NCI-H526 (cell line): Measurements from ENCODE around the gene MOV10L1.

Experiments
- DNase-seq, 2 experiments: peaks; one replicate each; lab custom pipeline; 2025; lab: John Stamatoyannopoulos, UW

MOV10L1 gene

GRCh38 chr22:50058906-50059880 is 30.6 kb upstream of the MOV10L1 start:
- DNase-seq = peak in 1 of 2 experiments; percentile 33

GRCh38 chr22:50059881-50060262 is 29.9 kb upstream of the MOV10L1 start:
- no peak for DNase-seq

GRCh38 chr22:50060441-50061140 is 29.2 kb upstream of the MOV10L1 start:
- DNase-seq = no peak

- no peak for DNase-seq
Observed at GRCh38 chr22:50061141-50061823, 28.5 kb upstream of the MOV10L1 start.

- no peak for DNase-seq
Observed at GRCh38 chr22:50061824-50062355, 27.9 kb upstream of the MOV10L1 start.

- no peak for DNase-seq
Observed at GRCh38 chr22:50062509-50063135, 27.2 kb upstream of the MOV10L1 start.

- no peak for DNase-seq
Observed at GRCh38 chr22:50063589-50064393, 26.0 kb upstream of the MOV10L1 start.

- DNase-seq = no peak
Observed at GRCh38 chr22:50064453-50064852, 25.4 kb upstream of the MOV10L1 start.

GRCh38 chr22:50067244-50067643 is 22.6 kb upstream of the MOV10L1 start:
- DNase-seq = no peak

GRCh38 chr22:50068096-50068495 is 21.7 kb upstream of the MOV10L1 start:
- no peak for DNase-seq

- no peak for DNase-seq
Observed at GRCh38 chr22:50070366-50070765, 19.4 kb upstream of the MOV10L1 start.

GRCh38 chr22:50071432-50072166 is 18.2 kb upstream of the MOV10L1 start:
- DNase-seq = no peak

- no peak for DNase-seq
Observed at GRCh38 chr22:50072167-50072555, 17.6 kb upstream of the MOV10L1 start.

GRCh38 chr22:50072714-50073538 is 16.9 kb upstream of the MOV10L1 start:
- DNase-seq = no peak

GRCh38 chr22:50074056-50074455 is 15.8 kb upstream of the MOV10L1 start:
- DNase-seq = no peak

- DNase-seq = no peak
Observed at GRCh38 chr22:50074551-50075530, 15.0 kb upstream of the MOV10L1 start.

- no peak for DNase-seq
Observed at GRCh38 chr22:50076646-50077535, 12.9 kb upstream of the MOV10L1 start.
